GM23338 (cell line): Measurements from ENCODE around the gene KCNN3. TPM values are rescaled to one million over a fixed set of nuclear protein-coding genes. Genes with fewer than 3 reads are reported as not detected.

Experiments used
- ATAC-seq: fragments of 200-7000 bp; cut with Tn5 transposase; 3 replicates; pipeline ENCODE4 v1.9.1; 2020
- DNase-seq: peaks from one replicate; pipeline ENCODE4 v3.0.0-alpha.2; 2015; ENCODE audit warnings: low spot score
- H2AFZ ChIP-seq: fragments of 200-600 bp; sonication (generic); 2 replicates; pipeline ENCODE4 v1.8.0; 2016; ENCODE audit warnings: antibody characterized with exemption, mild to moderate bottlenecking, moderate library complexity
- H3F3A ChIP-seq: fragments of 200-600 bp; sonication (generic); replicated peaks from 2 replicates; pipeline ENCODE4 v1.8.0; 2017; ENCODE audit warnings: antibody characterized with exemption, mixed run types, low read depth
- H3K27ac ChIP-seq: fragments of 200-600 bp; sonication (generic); 2 replicates; pipeline ENCODE4 v1.6.1; 2016; ENCODE audit warnings: low read depth
- H3K27me3 ChIP-seq: fragments of 200-600 bp; sonication (generic); 2 replicates; pipeline ENCODE4 v1.8.0; 2016; ENCODE audit warnings: mild to moderate bottlenecking, mixed run types, moderate library complexity; ENCODE audit not compliant: insufficient read depth
- H3K36me3 ChIP-seq: fragments of 200-600 bp; sonication (generic); 2 replicates; pipeline ENCODE4 v1.8.0; 2016; ENCODE audit warnings: mild to moderate bottlenecking; ENCODE audit not compliant: insufficient read depth
- H3K4me1 ChIP-seq: fragments of 200-600 bp; sonication (generic); 2 replicates; pipeline ENCODE4 v1.8.0; 2016; ENCODE audit warnings: mild to moderate bottlenecking, moderate library complexity; ENCODE audit not compliant: insufficient read depth
- H3K4me2 ChIP-seq: fragments of 200-600 bp; sonication (generic); 2 replicates; pipeline ENCODE4 v1.7.1; 2017; ENCODE audit warnings: mixed run types
- H3K4me3 ChIP-seq: fragments of 200-600 bp; sonication (generic); 2 replicates; pipeline ENCODE4 v1.6.1; 2016; ENCODE audit warnings: mixed run types
- H3K79me2 ChIP-seq: fragments of 200-600 bp; sonication (generic); replicated peaks from 2 replicates; pipeline ENCODE4 v1.8.0; 2017; ENCODE audit warnings: mild to moderate bottlenecking; ENCODE audit not compliant: insufficient read depth
- H3K9me2 ChIP-seq: fragments of 200-600 bp; sonication (generic); 2 replicates; pipeline ENCODE4 v1.8.0; 2017; ENCODE audit not compliant: insufficient read depth
- H4K20me1 ChIP-seq: fragments of 200-600 bp; sonication (generic); replicated peaks from 2 replicates; pipeline ENCODE4 v1.8.0; 2017; ENCODE audit warnings: mild to moderate bottlenecking; ENCODE audit not compliant: insufficient read depth
- H3K27ac Mint-ChIP-seq: 2 replicates; pipeline ENCODE4 v1.8.0; 2020; ENCODE audit warnings: inconsistent platforms, mild to moderate bottlenecking, moderate library complexity, mixed read lengths
- H3K27me3 Mint-ChIP-seq: 3 replicates; pipeline ENCODE4 v1.8.0; 2022; ENCODE audit warnings: low read depth, mild to moderate bottlenecking, moderate library complexity, mixed read lengths, inconsistent platforms; ENCODE audit not compliant: insufficient read depth, poor library complexity
- H3K36me3 Mint-ChIP-seq: 3 replicates; pipeline ENCODE4 v1.8.0; 2021; ENCODE audit warnings: low read depth, mild to moderate bottlenecking, inconsistent platforms, moderate library complexity, mixed read lengths
- H3K4me1 Mint-ChIP-seq: 3 replicates; pipeline ENCODE4 v1.8.0; 2020; ENCODE audit warnings: mild to moderate bottlenecking, inconsistent platforms, mixed read lengths
- H3K4me3 Mint-ChIP-seq: 3 replicates; pipeline ENCODE4 v1.8.0; 2021; ENCODE audit warnings: moderate library complexity, mild to moderate bottlenecking, inconsistent platforms, mixed read lengths
- H3K9me3 Mint-ChIP-seq: 3 replicates; pipeline ENCODE4 v1.8.0; 2020; ENCODE audit warnings: moderate library complexity, mild to moderate bottlenecking, inconsistent platforms, mixed read lengths
- CREB1 ChIP-seq: fragments of 250-450 bp; sonication (Bioruptor Pico); IDR thresholded peaks from 2 replicates; pipeline ENCODE4 v1.5.0; 2020; ENCODE audit warnings: low read depth, mild to moderate bottlenecking, moderate library complexity
- CTCF ChIP-seq, 2 experiments: fragments of 200-600 bp in 1 of 2; sonication (generic) in 1 of 2; conservative IDR thresholded peaks; 2 replicates each; pipeline versions ENCODE4 v1.5.1 to v1.6.1; 2016 to 2017; ENCODE audit warnings: antibody characterized with exemption in 2 of 2, low read depth in 2 of 2, mild to moderate bottlenecking in 2 of 2, moderate library complexity in 1 of 2
- ZNF114 ChIP-seq: fragments of 250-450 bp; sonication (Bioruptor Pico); IDR thresholded peaks from 2 replicates; pipeline ENCODE4 v1.5.0; 2020; ENCODE audit warnings: mild to moderate bottlenecking, moderate library complexity
- polyA plus RNA-seq: library from polyadenylated mRNA; unstranded; fragments of >200 nt; fragmentation: Nextera tagmentation; extraction: Ambion mirVana; gene quantifications from 2 replicates; pipeline ENCODE4 v1.2.1, GENCODE V29; 2016
- total RNA-seq: library from RNA; depleted of rRNA; stranded (reverse); fragments of >200 nt; shearing (Covaris generic); gene quantifications from 2 replicates; pipeline ENCODE4 v1.2.3, GENCODE V29; 2014
- TF ChIP-seq, protein P1 (sequence below): IDR thresholded peaks from one replicate; pipeline ENCODE4 v1.6.1; 2018; ENCODE audit warnings: antibody characterized with exemption; ENCODE audit not compliant: unreplicated experiment
- TF ChIP-seq, protein P2 (sequence below): fragments of 250-450 bp; sonication (Bioruptor Pico); IDR thresholded peaks from 2 replicates; pipeline ENCODE4 v1.5.0; 2020; ENCODE audit warnings: mild to moderate bottlenecking, moderate library complexity

Gene KCNN3
- total and polyA plus RNA-seq, 2 experiments from 2014 or later, result 1.9 to 3.0 TPM

GRCh38 chr1:154769193-154769895 lies 100.7 kb downstream of the KCNN3 start:
- H3K27ac Mint-ChIP-seq, result no peak overlapping the region
- H3K27me3 Mint-ChIP-seq, result peaks cover 4% of the 10 kb centered on the region
- no peaks in the 10 kb centered on the region for H3K9me3 Mint-ChIP-seq

More at GRCh38 chr1:154769193-154769895, 100.7 kb downstream of the KCNN3 start:
- no peak overlapping the region for H3K4me3 ChIP-seq
- Mint-ChIP-seq H3K36me3 (no peaks in the 10 kb centered on the region), H3K4me3 (no peak overlapping the region), H3K4me1 (peaks cover 20% of the 10 kb centered on the region)
- no peaks in the 10 kb centered on the region for H3K9me2 ChIP-seq
- DNase-seq (no peak), ATAC-seq (no peak)
- TF ChIP-seq CREB1 (CRISPR knock-in tag) (no peak), ZNF114 (CRISPR knock-in tag) (no peak), CTCF (conservative IDR thresholded peaks at IDR 0.05; ENCODE audit: low read depth in 2 of 2) (no peak)
- TF ChIP-seq, protein P1, sequence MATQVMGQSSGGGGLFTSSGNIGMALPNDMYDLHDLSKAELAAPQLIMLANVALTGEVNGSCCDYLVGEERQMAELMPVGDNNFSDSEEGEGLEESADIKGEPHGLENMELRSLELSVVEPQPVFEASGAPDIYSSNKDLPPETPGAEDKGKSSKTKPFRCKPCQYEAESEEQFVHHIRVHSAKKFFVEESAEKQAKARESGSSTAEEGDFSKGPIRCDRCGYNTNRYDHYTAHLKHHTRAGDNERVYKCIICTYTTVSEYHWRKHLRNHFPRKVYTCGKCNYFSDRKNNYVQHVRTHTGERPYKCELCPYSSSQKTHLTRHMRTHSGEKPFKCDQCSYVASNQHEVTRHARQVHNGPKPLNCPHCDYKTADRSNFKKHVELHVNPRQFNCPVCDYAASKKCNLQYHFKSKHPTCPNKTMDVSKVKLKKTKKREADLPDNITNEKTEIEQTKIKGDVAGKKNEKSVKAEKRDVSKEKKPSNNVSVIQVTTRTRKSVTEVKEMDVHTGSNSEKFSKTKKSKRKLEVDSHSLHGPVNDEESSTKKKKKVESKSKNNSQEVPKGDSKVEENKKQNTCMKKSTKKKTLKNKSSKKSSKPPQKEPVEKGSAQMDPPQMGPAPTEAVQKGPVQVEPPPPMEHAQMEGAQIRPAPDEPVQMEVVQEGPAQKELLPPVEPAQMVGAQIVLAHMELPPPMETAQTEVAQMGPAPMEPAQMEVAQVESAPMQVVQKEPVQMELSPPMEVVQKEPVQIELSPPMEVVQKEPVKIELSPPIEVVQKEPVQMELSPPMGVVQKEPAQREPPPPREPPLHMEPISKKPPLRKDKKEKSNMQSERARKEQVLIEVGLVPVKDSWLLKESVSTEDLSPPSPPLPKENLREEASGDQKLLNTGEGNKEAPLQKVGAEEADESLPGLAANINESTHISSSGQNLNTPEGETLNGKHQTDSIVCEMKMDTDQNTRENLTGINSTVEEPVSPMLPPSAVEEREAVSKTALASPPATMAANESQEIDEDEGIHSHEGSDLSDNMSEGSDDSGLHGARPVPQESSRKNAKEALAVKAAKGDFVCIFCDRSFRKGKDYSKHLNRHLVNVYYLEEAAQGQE, result no peak
- TF ChIP-seq, protein P2, sequence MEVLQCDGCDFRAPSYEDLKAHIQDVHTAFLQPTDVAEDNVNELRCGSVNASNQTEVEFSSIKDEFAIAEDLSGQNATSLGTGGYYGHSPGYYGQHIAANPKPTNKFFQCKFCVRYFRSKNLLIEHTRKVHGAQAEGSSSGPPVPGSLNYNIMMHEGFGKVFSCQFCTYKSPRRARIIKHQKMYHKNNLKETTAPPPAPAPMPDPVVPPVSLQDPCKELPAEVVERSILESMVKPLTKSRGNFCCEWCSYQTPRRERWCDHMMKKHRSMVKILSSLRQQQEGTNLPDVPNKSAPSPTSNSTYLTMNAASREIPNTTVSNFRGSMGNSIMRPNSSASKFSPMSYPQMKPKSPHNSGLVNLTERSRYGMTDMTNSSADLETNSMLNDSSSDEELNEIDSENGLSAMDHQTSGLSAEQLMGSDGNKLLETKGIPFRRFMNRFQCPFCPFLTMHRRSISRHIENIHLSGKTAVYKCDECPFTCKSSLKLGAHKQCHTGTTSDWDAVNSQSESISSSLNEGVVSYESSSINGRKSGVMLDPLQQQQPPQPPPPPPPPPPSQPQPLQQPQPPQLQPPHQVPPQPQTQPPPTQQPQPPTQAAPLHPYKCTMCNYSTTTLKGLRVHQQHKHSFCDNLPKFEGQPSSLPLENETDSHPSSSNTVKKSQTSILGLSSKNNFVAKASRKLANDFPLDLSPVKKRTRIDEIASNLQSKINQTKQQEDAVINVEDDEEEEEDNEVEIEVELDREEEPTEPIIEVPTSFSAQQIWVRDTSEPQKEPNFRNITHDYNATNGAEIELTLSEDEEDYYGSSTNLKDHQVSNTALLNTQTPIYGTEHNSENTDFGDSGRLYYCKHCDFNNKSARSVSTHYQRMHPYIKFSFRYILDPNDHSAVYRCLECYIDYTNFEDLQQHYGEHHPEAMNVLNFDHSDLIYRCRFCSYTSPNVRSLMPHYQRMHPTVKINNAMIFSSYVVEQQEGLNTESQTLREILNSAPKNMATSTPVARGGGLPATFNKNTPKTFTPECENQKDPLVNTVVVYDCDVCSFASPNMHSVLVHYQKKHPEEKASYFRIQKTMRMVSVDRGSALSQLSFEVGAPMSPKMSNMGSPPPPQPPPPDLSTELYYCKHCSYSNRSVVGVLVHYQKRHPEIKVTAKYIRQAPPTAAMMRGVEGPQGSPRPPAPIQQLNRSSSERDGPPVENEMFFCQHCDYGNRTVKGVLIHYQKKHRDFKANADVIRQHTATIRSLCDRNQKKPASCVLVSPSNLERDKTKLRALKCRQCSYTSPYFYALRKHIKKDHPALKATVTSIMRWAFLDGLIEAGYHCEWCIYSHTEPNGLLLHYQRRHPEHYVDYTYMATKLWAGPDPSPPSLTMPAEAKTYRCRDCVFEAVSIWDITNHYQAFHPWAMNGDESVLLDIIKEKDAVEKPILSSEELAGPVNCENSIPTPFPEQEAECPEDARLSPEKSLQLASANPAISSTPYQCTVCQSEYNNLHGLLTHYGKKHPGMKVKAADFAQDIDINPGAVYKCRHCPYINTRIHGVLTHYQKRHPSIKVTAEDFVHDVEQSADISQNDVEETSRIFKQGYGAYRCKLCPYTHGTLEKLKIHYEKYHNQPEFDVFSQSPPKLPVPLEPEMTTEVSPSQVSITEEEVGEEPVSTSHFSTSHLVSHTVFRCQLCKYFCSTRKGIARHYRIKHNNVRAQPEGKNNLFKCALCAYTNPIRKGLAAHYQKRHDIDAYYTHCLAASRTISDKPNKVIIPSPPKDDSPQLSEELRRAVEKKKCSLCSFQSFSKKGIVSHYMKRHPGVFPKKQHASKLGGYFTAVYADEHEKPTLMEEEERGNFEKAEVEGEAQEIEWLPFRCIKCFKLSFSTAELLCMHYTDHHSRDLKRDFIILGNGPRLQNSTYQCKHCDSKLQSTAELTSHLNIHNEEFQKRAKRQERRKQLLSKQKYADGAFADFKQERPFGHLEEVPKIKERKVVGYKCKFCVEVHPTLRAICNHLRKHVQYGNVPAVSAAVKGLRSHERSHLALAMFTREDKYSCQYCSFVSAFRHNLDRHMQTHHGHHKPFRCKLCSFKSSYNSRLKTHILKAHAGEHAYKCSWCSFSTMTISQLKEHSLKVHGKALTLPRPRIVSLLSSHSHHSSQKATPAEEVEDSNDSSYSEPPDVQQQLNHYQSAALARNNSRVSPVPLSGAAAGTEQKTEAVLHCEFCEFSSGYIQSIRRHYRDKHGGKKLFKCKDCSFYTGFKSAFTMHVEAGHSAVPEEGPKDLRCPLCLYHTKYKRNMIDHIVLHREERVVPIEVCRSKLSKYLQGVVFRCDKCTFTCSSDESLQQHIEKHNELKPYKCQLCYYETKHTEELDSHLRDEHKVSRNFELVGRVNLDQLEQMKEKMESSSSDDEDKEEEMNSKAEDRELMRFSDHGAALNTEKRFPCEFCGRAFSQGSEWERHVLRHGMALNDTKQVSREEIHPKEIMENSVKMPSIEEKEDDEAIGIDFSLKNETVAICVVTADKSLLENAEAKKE, result no peak
- no peaks in the 10 kb centered on the region for H4K20me1 ChIP-seq
- H3K27ac ChIP-seq, result no peak overlapping the region
- no peak overlapping the region for H2AFZ ChIP-seq
- no peaks in the 10 kb centered on the region for H3K36me3 ChIP-seq
- no peaks in the 10 kb centered on the region for H3F3A ChIP-seq
- H3K79me2 ChIP-seq, result no peaks in the 10 kb centered on the region
- peaks cover 6% of the 10 kb centered on the region for H3K4me1 ChIP-seq
- H3K4me2 ChIP-seq, result no peak overlapping the region
- H3K27me3 ChIP-seq, result no peaks in the 10 kb centered on the region
